GM12873 (cell line): ENCODE results near the gene SH3RF3.

Experiments used
- TF ChIP-seq, protein P1 (sequence below): IDR thresholded peaks from 2 replicates; pipeline ENCODE4 v1.5.1; 2012; ENCODE audit warnings: low read depth, mild to moderate bottlenecking, moderate library complexity, low read length, control low read depth; ENCODE audit not compliant: insufficient read depth; ENCODE audit errors: missing control alignments

SH3RF3 gene

GRCh38 chr2:109185338-109185737, 56.3 kb downstream of the SH3RF3 start:
- TF ChIP-seq, protein P1, sequence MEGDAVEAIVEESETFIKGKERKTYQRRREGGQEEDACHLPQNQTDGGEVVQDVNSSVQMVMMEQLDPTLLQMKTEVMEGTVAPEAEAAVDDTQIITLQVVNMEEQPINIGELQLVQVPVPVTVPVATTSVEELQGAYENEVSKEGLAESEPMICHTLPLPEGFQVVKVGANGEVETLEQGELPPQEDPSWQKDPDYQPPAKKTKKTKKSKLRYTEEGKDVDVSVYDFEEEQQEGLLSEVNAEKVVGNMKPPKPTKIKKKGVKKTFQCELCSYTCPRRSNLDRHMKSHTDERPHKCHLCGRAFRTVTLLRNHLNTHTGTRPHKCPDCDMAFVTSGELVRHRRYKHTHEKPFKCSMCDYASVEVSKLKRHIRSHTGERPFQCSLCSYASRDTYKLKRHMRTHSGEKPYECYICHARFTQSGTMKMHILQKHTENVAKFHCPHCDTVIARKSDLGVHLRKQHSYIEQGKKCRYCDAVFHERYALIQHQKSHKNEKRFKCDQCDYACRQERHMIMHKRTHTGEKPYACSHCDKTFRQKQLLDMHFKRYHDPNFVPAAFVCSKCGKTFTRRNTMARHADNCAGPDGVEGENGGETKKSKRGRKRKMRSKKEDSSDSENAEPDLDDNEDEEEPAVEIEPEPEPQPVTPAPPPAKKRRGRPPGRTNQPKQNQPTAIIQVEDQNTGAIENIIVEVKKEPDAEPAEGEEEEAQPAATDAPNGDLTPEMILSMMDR, result no peak

- TF ChIP-seq, protein P1, result no peak
These were observed 57.0 kb downstream of the SH3RF3 start for GRCh38 chr2:109185821-109186570.

DNA sequence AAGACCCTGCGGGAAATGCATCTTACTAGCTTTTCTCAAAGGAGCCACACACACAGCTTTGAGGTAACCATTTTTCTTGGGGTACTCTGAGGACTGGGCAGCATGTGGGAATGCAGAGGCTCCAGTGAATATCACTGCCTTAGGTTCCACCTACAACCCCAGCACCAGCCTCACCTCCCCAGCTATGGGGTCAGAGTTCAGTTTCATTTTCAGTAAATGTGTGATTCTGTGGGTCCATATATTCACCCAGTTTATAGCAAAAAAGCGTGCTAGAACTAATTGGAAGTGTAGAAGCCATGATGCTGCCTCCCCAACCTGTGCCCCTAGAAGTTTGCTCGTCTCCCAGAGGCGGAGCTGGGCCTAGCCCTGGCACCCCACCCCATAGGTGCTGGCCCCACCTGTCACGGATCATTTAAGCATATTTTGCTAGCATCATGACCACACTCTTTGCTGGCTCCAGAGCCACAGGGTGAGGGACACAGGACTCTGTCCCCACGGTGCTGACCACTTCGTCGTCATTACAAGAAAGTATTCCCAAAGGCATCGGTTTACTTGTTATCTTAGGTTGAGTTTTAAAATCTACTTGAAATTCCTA, 57.7 kb downstream of the SH3RF3 start:
- TF ChIP-seq, protein P1, result no peak

DNA sequence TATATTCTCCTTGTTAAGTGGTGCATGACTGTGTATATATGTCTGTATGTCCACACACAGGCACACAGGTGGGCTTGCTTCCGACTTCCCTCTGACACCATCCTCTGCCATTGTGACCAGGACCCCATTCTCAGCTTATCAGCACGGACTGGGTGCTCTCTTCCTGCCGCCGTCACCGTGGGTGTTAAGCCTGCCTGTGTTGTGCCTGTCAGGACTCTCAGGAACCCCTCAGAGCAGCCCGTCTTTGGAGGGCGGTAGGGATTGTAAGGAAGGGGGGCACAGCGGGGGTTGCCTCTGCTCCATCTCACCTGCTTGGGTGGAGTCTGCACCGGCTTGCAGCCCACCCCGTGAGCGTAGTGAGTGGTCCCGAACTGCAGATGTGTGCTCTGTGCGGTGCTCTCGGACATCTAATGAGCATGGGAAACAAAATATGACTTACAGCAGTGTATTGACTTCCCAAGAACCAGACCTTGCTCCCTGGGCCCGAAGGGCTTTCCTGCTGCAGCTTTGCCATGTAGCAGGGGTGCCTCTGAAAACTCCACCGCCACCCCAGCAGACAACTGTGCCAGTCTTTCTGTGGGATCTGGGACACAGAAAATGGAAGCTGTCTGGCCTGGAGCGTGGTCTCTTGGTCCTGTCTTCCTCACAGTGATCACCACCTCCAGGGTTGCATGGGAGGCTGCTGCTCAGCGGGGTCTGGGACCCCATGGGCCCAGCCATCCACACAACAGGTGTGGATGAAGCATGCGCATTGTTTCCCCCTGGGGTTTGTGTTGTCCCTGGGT, 58.9 kb downstream of the SH3RF3 start:
- TF ChIP-seq, protein P1, result no peak

GRCh38 chr2:109188496-109188890, 59.5 kb downstream of the SH3RF3 start:
- TF ChIP-seq, protein P1, result no peak

DNA sequence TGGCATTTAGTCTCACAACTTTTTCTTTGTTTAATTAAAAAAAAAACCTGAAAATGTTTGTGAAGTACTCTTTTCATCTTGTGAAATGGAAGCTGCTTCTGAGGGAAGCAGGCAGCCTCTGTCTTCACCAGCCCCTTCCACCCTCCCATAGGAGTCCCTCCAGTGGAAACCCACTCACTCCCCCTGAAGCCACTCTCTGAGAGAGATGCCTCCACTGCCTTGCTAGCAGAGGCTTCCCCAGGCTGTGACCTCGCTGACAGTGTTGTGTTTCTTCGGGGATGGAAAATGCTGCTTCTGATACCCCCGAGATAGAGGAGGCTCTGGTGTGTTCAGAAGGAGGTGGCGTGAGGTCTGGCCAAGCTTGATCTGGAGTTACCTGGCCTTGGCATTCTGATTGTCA, 59.9 kb downstream of the SH3RF3 start:
- TF ChIP-seq, protein P1, result no peak

DNA sequence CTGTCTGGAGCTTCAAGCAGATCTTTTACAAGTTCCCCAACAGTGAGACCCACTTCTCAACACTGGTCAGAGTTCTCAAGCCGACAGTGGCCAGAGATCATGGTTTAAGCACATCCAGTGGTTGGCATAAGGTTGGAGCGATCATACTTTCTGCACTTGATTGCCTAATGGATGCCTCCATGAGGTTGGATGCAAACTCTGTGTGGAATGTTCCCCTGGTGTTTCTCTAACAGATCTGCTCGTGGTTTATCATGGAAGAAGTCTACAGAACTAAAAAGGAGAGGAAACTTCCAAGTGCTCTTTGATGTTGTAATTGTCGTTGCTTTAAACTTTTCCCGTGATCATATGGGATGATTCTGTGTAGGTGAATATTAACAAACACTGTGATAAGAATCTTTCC, 60.7 kb downstream of the SH3RF3 start:
- TF ChIP-seq, protein P1, result no peak
